Adrenal gland (tissue), 12 donors: ENCODE results near the gene OR1B1. TPM values are rescaled to one million over a fixed set of nuclear protein-coding genes. Genes with fewer than 3 reads are reported as not detected.

Source experiments
- DNase-seq, 7 donors: peaks; one replicate each; pipeline ENCODE4 v3.0.0-alpha.2; 2019 to 2020
- H3K27ac ChIP-seq, 5 donors: fragments of 200-600 bp; sonication (generic) in 4 of 5; 1 replicate in 3 of 5; 2 replicates in 2 of 5; pipeline versions ENCODE4 v1.5.1 to v1.8.0; 2016 to 2020; ENCODE audit warnings: mild to moderate bottlenecking in 1 of 5
- H3K27me3 ChIP-seq: fragments of 200-600 bp; 2 replicates; pipeline ENCODE4 v1.8.0; 2021
- H3K36me3 ChIP-seq, 2 donors: fragments of 200-600 bp; replicated peaks in 1 of 2; 1 replicate in 1 of 2; 2 replicates in 1 of 2; pipeline versions ENCODE4 v1.5.1 to v1.8.0; 2018 to 2022
- H3K4me1 ChIP-seq, 2 donors: fragments of 200-600 bp; replicated peaks in 1 of 2; 1 replicate in 1 of 2; 2 replicates in 1 of 2; pipeline versions ENCODE4 v1.5.1 to v1.8.0; 2018 to 2021
- H3K4me3 ChIP-seq, 4 donors: fragments of 200-600 bp; sonication (generic) in 3 of 4; one replicate each; pipeline ENCODE4 v1.5.1; 2016 to 2018
- H3K9me3 ChIP-seq, 3 donors: fragments of 200-600 bp; sonication (generic) in 1 of 3; replicated peaks in 1 of 3; 1 replicate in 2 of 3; 2 replicates in 1 of 3; pipeline versions ENCODE4 v1.5.1 to v1.8.0; 2016 to 2021
- CTCF ChIP-seq, 6 experiments: fragments of 450-650 bp in 4 of 6; fragments of 200-600 bp in 2 of 6; sonication (generic) in 1 of 6; IDR thresholded peaks; 1 replicate in 5 of 6; 2 replicates in 1 of 6; pipeline versions ENCODE4 v1.5.1 to v1.8.0; 2016 to 2021; ENCODE audit warnings: antibody characterized with exemption in 6 of 6, mild to moderate bottlenecking in 2 of 6, moderate library complexity in 1 of 6
- POLR2A ChIP-seq, 2 donors: fragments of 450-650 bp; IDR thresholded peaks; one replicate each; pipeline ENCODE4 v1.6.1; 2017; ENCODE audit warnings: antibody characterized with exemption in 2 of 2, mild to moderate bottlenecking in 2 of 2, moderate library complexity in 1 of 2
- WGBS, 4 donors: extraction: QIAGEN DNeasy Blood & Tissue Kit in 2 of 4; methylation state at CpG; one replicate each; pipeline versions ENCODE4 v1.1.5 to v1.1.7; 2013 to 2017; 5-methylcytosine and 5-hydroxymethylcytosine counted together
- intact Hi-C, 2 donors: fragments of 100-400 bp; cut with DNase I; formaldehyde crosslinking; loops; one replicate each; pipeline versions ENCODE4 v1.14.1 to v1.15.0; 2022 to 2023
- polyA plus RNA-seq, 3 donors: library from polyadenylated mRNA; stranded (reverse); fragments of 200-250 nt in 2 of 3; fragments of 350-450 nt in 1 of 3; fragmentation: Illumina TruSeq in 1 of 3; extraction: RNeasy Lipid Tissue Mini Kit (QIAGEN cat#74804) in 1 of 3; gene quantifications; one replicate each; pipeline ENCODE4 v1.2.3, GENCODE V29; 2013 to 2014
- total RNA-seq, 9 donors: library from RNA; depleted of rRNA in 4 of 9; stranded (reverse); fragments of >200 nt in 4 of 9; fragments of 120-200 nt in 1 of 9; fragmentation: NEBNext Ultra II Directional in 1 of 9; extraction: Animal tissue kit (Norgen Biotek cat#: 25700) in 1 of 9; gene quantifications; one replicate each; pipeline versions ENCODE4 v1.1.0 to v1.2.4, GENCODE V29; 2013 to 2023
- donor health status: healthy with polysubstance abuse.
- donor health status: Bipolar disorder and iron deficiency.
- donor health status: DM: yes; HTN: yes; CAD: no.
- donor health status: DM: no; HTN: no; CAD: no.
- donor health status: DM: no; HTN: no; CAD: no.
- donor health status: DM: yes; HTN: yes; CAD: no.

The OR1B1 gene
- total and polyA plus RNA-seq, 12 donors = not detected

DNA sequence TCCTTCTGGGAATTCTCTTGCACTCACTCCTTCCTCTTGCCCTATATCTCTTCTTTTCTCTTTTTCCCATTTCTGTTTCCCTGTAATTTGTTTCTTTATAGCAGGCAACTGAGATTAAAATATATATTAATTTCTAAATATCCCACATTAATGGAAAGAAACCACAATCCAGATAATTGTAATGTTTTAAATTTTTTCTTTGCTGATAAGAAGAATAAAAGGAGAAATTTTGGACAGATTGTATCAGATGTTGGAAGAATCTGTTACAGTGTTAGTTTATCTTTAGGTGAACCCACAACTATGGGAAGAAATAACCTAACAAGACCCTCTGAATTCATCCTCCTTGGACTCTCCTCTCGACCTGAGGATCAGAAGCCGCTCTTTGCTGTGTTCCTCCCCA lies 4.0 kb upstream of the OR1B1 start, which contains the start of gene OR1L1:
Gene OR1L1, plus strand, starts transcription at position 301 of the 400 bp plus-strand sequence. Its CDS starts 0 bp downstream, at position 301.
- H3K4me1 ChIP-seq = no peaks in the 10 kb centered on the region
- H3K36me3 ChIP-seq = no peaks in the 10 kb centered on the region
- H3K27me3 ChIP-seq = no peaks in the 10 kb centered on the region
- DNase-seq = no peak
- intact Hi-C loops = no loop called here
- H3K9me3 ChIP-seq = no peaks in the 10 kb centered on the region
- TF ChIP-seq POLR2A (IDR thresholded peaks at IDR 0.05) = no peak
- TF ChIP-seq CTCF (IDR thresholded peaks at IDR 0.05) = no peak
- no peak within 1 kb of the TSS for H3K4me3 ChIP-seq
- WGBS, 4 donors = 62 to 81% (median 71%) methylated on average over 2 of the region's 2 CpGs
- H3K27ac ChIP-seq = no peak within 1 kb of the TSS

- WGBS, 4 donors = 8 to 37% (median 25%) methylated on average over 1 of the region's 1 CpG
- DNase-seq = peak in 2 of 7 donors; percentile 7 to 16
- Histone ChIP-seq H3K4me3 (no peak overlapping the region), H3K27me3 (no peaks in the 10 kb centered on the region), H3K27ac (no peak overlapping the region), H3K36me3 (no peaks in the 10 kb centered on the region), H3K4me1 (no peaks in the 10 kb centered on the region), H3K9me3 (no peaks in the 10 kb centered on the region)
- TF ChIP-seq POLR2A (IDR thresholded peaks at IDR 0.05) (no peak), CTCF (IDR thresholded peaks at IDR 0.05) (no peak)
- intact Hi-C loops = no loop called here
Measured at GRCh38 chr9:122656378-122656777, 1.0 kb downstream of the OR1B1 start.

DNA sequence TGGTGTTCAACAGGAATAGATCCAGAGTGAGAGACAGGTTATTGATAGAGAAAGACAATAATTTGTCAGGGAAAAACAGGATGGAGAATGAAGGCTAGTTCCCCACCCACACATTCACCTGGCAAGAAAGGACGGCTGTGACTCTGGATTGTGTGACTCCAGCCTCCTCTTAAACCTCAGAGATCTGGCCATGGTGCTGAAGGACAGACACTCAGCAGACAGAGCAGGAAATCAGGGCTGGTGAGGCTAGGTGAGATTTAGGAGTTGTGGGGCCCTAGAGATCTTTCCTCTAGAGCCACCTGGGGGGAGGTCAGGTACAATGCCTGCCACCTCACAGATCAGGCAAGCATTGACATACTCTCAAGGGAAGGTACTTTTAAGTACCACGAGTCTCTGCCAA lies 15.2 kb downstream of the OR1B1 start:
- intact Hi-C loops = no loop called here
- H3K4me3 ChIP-seq = no peak overlapping the region
- TF ChIP-seq CTCF (IDR thresholded peaks at IDR 0.05) = no peak
- no peak for DNase-seq
- 27 to 33% (median 29%) methylated on average over 2 of the region's 2 CpGs for WGBS, 4 donors
- H3K36me3 ChIP-seq = no peaks in the 10 kb centered on the region
- H3K27ac ChIP-seq = no peak overlapping the region
- no peaks in the 10 kb centered on the region for H3K9me3 ChIP-seq
- H3K4me1 ChIP-seq = no peaks in the 10 kb centered on the region
- H3K27me3 ChIP-seq = no peaks in the 10 kb centered on the region

DNA sequence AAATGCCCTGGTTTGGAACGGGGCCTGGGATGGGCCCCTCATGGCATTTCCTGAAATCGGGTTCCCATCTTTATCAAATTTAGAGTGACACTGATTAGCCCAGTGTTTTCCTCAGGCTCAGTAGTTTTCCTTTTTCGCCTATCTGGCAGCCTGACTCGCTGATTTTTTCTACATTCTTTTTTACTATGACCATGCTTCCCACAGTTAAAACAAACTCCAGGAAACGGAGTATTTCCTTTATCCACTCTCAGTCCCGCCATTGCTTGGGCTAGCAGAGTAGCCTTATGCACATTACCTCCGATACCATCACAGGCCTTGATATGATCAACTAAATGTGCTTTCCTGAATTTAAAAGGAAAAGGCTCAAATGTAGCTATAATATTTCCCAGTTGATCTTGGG lies 37.4 kb downstream of the OR1B1 start:
- H3K4me1 ChIP-seq = no peaks in the 10 kb centered on the region
- H3K27me3 ChIP-seq = no peaks in the 10 kb centered on the region
- no peaks in the 10 kb centered on the region for H3K36me3 ChIP-seq
- intact Hi-C loops = no loop called here
- no peak overlapping the region for H3K27ac ChIP-seq
- no peak overlapping the region for H3K4me3 ChIP-seq
- 59 to 73% (median 63%) methylated on average over 7 of the region's 7 CpGs for WGBS, 4 donors
- TF ChIP-seq CTCF (IDR thresholded peaks at IDR 0.05) (no peak), POLR2A (IDR thresholded peaks at IDR 0.05) (no peak)
- no peaks in the 10 kb centered on the region for H3K9me3 ChIP-seq
- no peak for DNase-seq
